Ovary (tissue), 9 donors: ENCODE data around the gene ATP6AP1. TPM values are rescaled to one million over a fixed set of nuclear protein-coding genes. Genes with fewer than 3 reads are reported as not detected.

Experiments
- DNase-seq, 5 donors: peaks; one replicate each; pipeline ENCODE4 v3.0.0-alpha.2; 2019 to 2020
- H3K27ac ChIP-seq, 2 donors: fragments of 200-600 bp; one replicate each; pipeline versions ENCODE4 v1.5.1 to v1.8.0; 2019 to 2022
- H3K27me3 ChIP-seq: fragments of 200-600 bp; one replicate; pipeline ENCODE4 v1.8.0; 2022
- H3K36me3 ChIP-seq: fragments of 200-600 bp; sonication (generic); one replicate; pipeline ENCODE4 v1.5.1; 2019
- H3K4me1 ChIP-seq: one replicate; pipeline ENCODE4 v1.8.1; 2013; ENCODE audit warnings: mild to moderate bottlenecking, moderate library complexity; ENCODE audit not compliant: insufficient read depth
- H3K4me3 ChIP-seq: fragments of 200-600 bp; sonication (generic); one replicate; pipeline ENCODE4 v1.5.1; 2017
- H3K9me3 ChIP-seq, 2 donors: fragments of 200-600 bp in 1 of 2; sonication (generic) in 1 of 2; one replicate each; pipeline versions ENCODE4 v1.5.1 to v1.8.1; 2013 to 2019; ENCODE audit warnings: mild to moderate bottlenecking in 1 of 2, moderate library complexity in 1 of 2
- CTCF ChIP-seq, 3 donors: fragments of 450-650 bp in 2 of 3; fragments of 200-600 bp in 1 of 3; IDR thresholded peaks; one replicate each; pipeline versions ENCODE4 v1.5.1 to v1.8.0; 2016 to 2022; ENCODE audit warnings: antibody characterized with exemption in 3 of 3, mild to moderate bottlenecking in 1 of 3
- EP300 ChIP-seq: sonication (generic); formaldehyde crosslinking; IDR thresholded peaks from one replicate; pipeline ENCODE4 v1.6.1; 2017; ENCODE audit warnings: antibody characterized with exemption
- POLR2A ChIP-seq: fragments of 450-650 bp; IDR thresholded peaks from one replicate; pipeline ENCODE4 v1.6.1; 2017; ENCODE audit warnings: antibody characterized with exemption, mild to moderate bottlenecking, moderate library complexity
- WGBS, 3 donors: extraction: QIAGEN DNeasy Blood & Tissue Kit in 1 of 3; methylation state at CpG; one replicate each; pipeline versions ENCODE4 v1.1.5 to v1.1.7; 2013 to 2017; 5-methylcytosine and 5-hydroxymethylcytosine counted together
- intact Hi-C, 4 donors: fragments of 100-400 bp; cut with DNase I; formaldehyde crosslinking; loops; one replicate each; pipeline versions ENCODE4 v1.11.0 to v1.15.1; 2022 to 2023
- polyA plus RNA-seq, 2 donors: library from polyadenylated mRNA; stranded (reverse); fragments of 200-250 nt in 1 of 2; fragments of 350-450 nt in 1 of 2; fragmentation: Illumina TruSeq in 1 of 2; extraction: RNeasy Lipid Tissue Mini Kit (QIAGEN cat#74804) in 1 of 2; gene quantifications; one replicate each; pipeline ENCODE4 v1.2.3, GENCODE V29; 2013 to 2014
- total RNA-seq, 7 donors: library from RNA; depleted of rRNA in 2 of 7; stranded (reverse); fragments of >200 nt in 2 of 7; fragmentation: NEBNext Ultra II Directional in 3 of 7; extraction: Animal tissue kit (Norgen Biotek cat#: 25700) in 3 of 7; gene quantifications; one replicate each; pipeline versions ENCODE4 v1.1.0 to v1.2.4, GENCODE V29; 2016 to 2023
- donor health status: DM: no; HTN: no; CAD: no; lungs with moderate emphysema.
- donor health status: DM: no; HTN: no; CAD: no.
- donor health status: Bipolar disorder and iron deficiency.
- donor health status: DM: yes; HTN: yes; CAD: no.
- donor health status: DM: no; HTN: no; CAD: no.
- donor health status: DM: yes; HTN: yes; CAD: no.

The ATP6AP1 gene
- total and polyA plus RNA-seq, 9 donors: 29.6 to 77.8 (median 58.6) TPM

GRCh38 chrX:154440623-154441357 lies 12.3 kb downstream of the ATP6AP1 start:
- Histone ChIP-seq H3K27me3 (no peaks in the 10 kb centered on the region), H3K9me3 (no peaks in the 10 kb centered on the region), H3K36me3 (no peaks in the 10 kb centered on the region), H3K4me3 (no peak overlapping the region), H3K27ac (no peak overlapping the region), H3K4me1 (peaks cover 6% of the 10 kb centered on the region)
- no peak for DNase-seq
- TF ChIP-seq POLR2A: no peak
- no peak for TF ChIP-seq EP300
- TF ChIP-seq CTCF (IDR thresholded peaks at IDR 0.05): no peak
- intact Hi-C loops: no loop called here
- WGBS, 3 donors: 80 to 83% (median 83%) methylated on average over 17 of the region's 17 CpGs

GRCh38 chrX:154441564-154441963 lies 13.1 kb downstream of the ATP6AP1 start:
- intact Hi-C loops: no loop called here
- no peaks in the 10 kb centered on the region for H3K27me3 ChIP-seq
- no peak for DNase-seq
- no peak overlapping the region for H3K4me3 ChIP-seq
- no peak overlapping the region for H3K27ac ChIP-seq
- 86 to 91% (median 86%) methylated on average over 11 of the region's 11 CpGs for WGBS, 3 donors
- H3K4me1 ChIP-seq: peaks cover 6% of the 10 kb centered on the region
- no peaks in the 10 kb centered on the region for H3K36me3 ChIP-seq
- H3K9me3 ChIP-seq: no peaks in the 10 kb centered on the region
- TF ChIP-seq CTCF (IDR thresholded peaks at IDR 0.05) (no peak), EP300 (no peak), POLR2A (no peak)

GRCh38 chrX:154441984-154442707 lies 13.7 kb downstream of the ATP6AP1 start:
- 72 to 82% (median 78%) methylated on average over 21 of the region's 21 CpGs for WGBS, 3 donors
- TF ChIP-seq EP300: no peak
- no peak for TF ChIP-seq POLR2A
- no peak for TF ChIP-seq CTCF (IDR thresholded peaks at IDR 0.05)
- intact Hi-C loops: no loop called here
- H3K9me3 ChIP-seq: no peaks in the 10 kb centered on the region
- no peak overlapping the region for H3K4me3 ChIP-seq
- H3K4me1 ChIP-seq: peaks cover 6% of the 10 kb centered on the region
- H3K27me3 ChIP-seq: no peaks in the 10 kb centered on the region
- no peaks in the 10 kb centered on the region for H3K36me3 ChIP-seq
- DNase-seq: peak in 1 of 5 donors; percentile 18
- H3K27ac ChIP-seq: no peak overlapping the region

GRCh38 chrX:154443479-154443910 lies 15.0 kb downstream of the ATP6AP1 start:
- intact Hi-C loops: no loop called here
- Histone ChIP-seq H3K27me3 (no peaks in the 10 kb centered on the region), H3K4me1 (peaks cover under 1% of the 10 kb centered on the region), H3K4me3 (peak overlapping the region; percentile 47), H3K27ac (peak overlapping the region in 1 of 2 donors; percentile 64), H3K36me3 (no peaks in the 10 kb centered on the region), H3K9me3 (no peaks in the 10 kb centered on the region)
- TF ChIP-seq EP300: no peak
- TF ChIP-seq POLR2A: no peak
- TF ChIP-seq CTCF (IDR thresholded peaks at IDR 0.05): no peak
- no peak for DNase-seq
- WGBS, 3 donors: 32 to 72% (median 44%) methylated on average over 10 of the region's 10 CpGs
